GM19397 (cell line): ENCODE measurements around the gene SERTAD1.
"Not testable (repeated sequence)": the region's sequence is repeated elsewhere in the genome, so short reads cannot be mapped to it uniquely, and the experiment has no call there.

Source experiments
- ATAC-seq: cut with Tn5 transposase; IDR thresholded peaks from one replicate; pipeline ENCODE4 v1.9.1; 2021; ENCODE audit warnings: mild to moderate bottlenecking, moderate library complexity; ENCODE audit not compliant: unreplicated experiment

Gene SERTAD1

DNA sequence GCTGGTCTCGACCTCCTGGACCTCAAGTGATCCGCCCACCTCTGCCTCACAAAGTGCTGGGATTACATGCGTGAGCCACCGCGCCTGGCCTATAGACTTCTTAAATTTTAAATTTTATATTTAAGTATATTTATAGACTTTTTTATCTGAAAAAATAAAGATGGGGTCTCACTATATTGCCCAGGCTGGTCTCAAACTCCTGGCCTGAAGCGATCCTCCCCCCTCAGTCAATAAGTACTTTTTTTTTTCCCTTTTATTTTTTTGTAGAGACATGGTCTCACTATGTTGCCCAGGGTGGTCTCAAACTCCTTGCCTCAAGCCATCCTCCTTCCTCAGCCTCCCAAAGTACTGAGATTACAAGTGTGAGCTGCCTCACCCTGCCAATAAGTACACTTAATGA, 1.9 kb downstream of the SERTAD1 start:
- ATAC-seq = no peak

DNA sequence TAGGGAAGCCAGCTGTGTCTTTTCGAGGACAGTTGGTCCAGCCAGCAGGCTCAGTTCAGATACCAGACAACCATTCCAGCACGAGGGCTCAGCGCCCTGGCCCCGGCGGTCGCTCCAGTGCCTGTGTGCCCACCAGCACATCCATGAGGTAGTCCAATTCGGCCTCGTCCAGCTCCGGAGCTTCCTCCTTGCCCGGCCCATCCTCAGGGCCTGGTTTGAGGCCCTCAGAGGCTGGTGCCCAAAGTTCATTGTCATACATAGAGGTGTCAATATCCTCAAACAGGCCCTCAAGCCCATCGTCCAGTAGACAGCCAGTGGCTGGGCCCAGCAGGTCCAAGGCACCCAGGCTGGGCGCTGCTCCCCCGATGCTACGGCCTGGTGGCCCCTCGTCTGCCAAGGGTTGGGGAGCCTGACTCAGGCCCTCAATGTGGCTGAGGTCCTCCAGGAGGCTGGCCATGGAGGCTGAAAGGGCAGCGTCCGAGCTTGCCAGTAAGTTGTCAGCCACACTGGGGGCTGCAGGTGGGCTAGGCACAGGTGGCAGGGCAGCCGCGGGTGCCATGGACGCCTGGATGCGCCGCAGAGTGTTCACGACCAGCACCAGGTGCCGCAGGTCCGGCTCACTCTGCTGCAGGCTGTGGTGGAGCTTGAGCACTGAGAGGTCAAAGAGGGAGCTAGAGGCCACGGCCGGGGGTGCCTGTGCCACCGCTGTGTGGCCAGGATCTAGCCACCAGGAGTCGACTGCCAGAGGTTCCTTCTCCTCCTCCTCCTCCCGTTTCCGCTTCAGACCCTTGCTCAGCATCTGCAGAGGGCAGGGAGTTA, 2.8 kb downstream of the SERTAD1 start:
- ATAC-seq = no peak

DNA sequence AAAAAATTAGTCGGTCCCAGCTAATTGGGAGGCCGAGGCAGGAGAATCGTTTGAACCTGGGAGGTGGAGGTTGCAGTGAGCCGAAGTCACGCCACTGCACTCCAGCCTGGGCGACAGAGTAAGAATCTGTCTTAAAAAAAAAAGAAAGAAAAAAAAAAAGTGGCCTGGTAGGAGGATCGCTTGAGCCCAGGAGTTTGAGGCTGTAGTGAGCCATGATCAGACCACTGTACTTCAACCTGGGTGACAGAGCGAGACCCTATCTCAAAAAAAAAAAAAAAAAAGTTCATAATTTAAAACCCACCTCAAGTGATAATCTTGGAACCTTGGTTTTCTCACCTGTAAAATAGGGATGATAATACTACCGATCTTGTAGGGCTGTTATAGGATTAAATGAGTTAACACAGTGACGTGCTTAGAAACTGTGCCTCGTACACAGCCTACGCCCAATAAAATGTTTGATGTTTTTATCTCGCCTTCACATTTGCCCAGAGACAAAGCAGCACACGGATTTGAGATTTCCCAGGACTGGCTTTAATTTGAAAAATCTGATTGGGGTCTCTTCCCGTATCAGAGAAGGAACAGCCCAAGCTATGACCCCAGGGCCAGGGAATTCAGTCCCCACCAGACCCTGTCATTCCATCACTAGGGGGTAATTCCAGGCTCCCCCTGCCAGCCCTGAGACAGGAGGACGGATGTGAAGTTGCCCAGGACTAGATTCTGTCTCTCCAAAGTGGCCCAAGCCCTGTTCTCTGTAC, 3.6 kb downstream of the SERTAD1 start:
- no peak for ATAC-seq

DNA sequence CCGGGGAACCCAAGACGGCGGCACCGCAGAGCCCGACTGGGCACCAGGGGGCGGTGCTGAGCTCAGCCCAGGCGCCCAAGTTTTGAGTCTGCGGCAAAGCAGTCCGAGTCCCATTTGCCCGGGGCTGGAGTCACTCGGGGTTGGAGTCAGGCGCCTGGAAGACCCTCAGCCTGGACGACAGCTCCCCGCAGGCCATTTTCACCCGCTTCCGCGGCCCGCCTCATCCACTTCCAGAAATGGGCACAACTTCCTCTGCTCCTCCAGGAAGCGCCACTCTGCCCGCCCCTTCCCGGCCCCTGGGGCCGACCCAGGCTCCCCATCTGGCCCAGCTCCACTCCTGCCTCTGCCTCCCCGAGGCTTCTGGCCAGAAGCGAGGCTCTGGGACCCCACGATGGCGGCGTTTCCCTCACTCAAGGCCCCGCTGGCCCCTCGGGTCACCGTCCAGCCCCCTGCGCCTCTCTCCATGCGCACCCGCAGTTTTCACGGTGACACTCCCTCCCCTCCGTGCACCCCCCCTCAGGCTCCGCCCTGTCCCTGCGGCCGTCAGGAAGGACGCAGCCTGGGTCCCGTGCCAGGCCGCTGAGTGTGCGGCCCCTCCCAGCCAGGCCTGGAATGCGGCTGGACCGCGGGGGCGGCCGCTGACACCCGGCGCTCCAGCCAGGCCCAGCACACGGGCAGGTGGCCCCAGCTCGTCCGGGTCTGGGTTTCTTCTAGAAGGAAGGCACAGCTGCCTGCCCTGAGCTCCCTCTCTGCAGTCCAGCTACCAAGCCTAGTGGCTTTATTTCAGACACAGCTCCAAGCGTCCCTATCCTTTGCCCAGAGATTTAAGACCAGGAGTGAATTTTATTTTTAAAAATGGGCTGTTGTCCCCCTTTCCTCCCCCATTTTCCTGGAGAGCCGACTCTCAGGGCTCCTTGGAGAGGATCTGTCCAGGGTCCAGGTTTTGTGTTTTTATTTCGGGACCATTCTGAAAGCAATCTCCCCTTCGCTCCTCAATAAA, 4.7 kb downstream of the SERTAD1 start:
- peak; percentile 41 for ATAC-seq

DNA sequence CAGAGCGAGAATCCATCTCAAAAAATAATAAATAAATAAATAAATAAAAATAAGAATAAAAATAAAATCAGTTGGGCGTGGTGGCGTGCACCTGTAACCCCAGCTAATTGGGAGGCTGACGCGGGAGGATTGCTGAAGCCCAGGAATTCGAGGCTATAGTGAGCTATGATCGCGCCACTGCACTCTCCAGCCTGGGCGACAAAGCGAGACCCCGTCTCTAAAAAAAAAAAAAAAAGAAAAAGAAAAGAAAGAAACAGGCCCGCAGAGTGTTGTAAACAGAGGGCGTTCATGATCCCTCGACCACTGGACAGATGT, 5.4 kb downstream of the SERTAD1 start:
- no peak for ATAC-seq

DNA sequence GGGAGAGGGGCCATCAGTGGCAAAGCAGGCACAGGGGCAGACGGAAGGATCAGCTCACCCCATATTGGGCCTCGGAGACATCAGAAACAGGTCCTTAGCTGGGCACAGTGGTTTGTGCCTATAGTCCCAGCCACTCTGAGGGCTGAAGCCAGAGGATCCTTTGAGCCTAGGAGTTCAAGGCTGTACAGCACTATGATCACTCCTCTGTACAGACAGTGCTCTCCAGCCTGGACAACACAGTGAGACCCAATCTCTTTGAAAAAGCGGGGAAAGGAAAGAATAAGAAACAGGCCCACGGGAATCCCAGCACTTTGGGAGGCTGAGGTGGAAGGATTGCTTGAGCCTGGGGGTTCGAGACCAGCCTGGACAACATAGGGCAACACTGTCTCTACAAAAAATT, 6.0 kb downstream of the SERTAD1 start:
- ATAC-seq = no peak

DNA sequence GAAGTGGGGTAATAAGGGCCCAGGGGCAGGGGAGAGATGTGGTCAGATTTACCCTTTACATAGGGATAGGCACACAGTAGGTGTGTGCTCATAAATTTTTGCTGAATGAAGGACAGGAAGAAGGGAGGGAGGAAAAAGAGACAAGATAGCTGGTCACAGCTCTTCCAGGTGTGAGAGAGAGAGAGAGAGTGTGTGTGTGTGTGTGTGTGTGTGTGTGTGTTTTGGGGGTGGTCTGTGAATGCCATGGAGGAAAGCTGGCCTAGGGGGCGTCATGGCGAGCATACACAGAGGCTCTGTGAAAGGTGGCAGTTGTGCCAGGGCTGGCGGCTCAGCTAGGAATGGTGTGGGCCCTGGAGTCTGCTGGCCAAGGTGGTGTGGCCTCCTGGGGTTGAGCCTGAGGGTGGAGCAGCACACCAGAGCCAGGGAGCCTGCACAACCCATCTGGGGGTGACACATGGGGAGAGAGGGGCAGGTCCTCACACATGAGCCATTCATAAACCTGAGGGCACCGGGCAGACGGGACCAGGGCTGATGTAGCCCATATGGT, 6.7 kb downstream of the SERTAD1 start:
- ATAC-seq = no peak

DNA sequence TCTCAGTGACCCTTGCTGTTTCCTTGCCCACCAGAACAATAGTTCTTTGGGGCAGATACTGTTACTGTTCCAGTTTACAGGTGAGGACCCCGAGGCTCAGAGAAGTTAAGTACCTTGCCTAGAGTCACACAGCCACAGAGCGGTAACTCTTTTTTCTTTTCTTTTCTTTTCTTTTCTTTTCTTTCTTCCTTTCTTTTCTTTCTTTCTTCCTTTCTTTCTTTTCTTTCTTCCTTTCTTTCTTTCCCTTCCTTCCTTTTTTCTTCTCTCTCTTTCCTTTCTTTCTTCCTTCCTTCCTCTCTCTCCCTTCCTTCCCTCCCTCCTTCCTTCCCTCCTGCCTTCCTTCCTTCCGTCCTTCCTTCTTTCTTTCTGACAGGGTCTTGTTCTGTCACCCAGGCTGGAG, 7.8 kb downstream of the SERTAD1 start:
- ATAC-seq = no peak

DNA sequence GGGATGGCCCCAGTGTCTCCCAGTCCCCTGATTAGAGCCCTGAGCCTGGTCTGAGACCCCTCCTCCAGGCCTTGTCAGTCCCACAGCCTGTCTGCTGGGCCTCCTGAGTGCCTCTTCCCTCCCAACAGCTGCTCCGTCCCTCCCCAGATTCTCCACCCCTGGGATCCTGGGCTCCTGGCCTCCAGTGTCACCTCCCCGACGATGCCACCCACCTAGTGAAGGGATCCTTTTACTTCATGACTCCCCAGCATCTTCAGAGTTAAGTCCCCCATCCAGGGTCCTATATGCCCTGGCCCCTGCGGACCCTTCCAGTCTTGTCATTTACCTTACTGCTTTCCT, 8.2 kb downstream of the SERTAD1 start:
- no peak for ATAC-seq

DNA sequence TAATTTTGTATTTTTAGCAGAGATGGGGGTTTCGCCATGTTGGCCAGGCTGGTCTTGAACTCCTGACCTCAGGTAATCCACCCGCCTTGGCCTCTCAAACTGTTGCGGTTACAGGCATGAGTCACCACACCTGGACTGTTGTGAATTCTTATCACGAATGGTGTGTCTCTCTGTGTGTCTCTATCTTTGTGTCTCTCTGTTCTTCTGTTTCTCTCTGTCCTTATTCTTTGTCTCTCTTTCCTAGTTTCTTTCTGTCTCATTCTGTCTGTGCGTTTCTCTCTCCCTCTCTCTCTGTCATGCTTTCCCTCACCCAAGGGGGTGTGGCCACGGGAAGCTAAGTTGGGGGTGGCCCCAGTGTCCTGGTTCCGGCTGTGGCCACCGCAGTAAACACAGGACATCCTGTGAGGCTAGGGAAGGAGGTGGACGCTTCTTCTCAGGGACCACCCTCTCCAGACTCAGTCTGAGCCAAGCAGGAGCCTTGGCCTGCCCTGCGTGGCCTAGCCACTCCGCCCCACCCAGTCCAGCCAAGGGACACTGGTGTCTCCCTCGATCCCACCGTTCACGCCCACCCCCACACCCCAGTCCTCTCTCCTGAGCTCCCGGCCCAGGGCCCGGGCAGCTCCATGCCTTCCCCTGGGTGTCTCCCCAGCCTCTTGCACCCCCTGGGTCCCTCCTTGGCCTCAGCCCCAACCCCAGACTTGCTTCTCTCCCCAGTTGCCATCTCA, 8.7 kb downstream of the SERTAD1 start:
- ATAC-seq = no peak

DNA sequence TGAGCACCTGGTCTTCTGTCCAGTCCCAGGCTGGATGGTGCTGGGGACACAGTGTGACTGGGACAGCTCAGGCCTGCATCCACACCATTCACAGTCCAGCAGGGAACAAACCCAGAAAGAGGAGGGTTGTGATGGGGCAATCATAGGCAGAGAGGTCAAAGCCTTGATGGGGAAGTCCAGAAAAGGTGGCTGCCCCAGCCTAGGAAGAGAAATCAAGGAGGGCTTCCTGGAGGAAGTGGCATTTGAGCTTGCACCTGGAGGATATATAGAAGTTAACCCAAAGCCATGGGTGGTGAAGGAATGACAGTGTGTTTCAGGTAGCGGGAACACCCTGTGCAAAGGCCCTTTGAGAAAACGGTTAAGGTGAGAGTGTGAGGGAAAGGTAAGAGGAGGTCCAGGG, 10.0 kb downstream of the SERTAD1 start:
- ATAC-seq = no peak

DNA sequence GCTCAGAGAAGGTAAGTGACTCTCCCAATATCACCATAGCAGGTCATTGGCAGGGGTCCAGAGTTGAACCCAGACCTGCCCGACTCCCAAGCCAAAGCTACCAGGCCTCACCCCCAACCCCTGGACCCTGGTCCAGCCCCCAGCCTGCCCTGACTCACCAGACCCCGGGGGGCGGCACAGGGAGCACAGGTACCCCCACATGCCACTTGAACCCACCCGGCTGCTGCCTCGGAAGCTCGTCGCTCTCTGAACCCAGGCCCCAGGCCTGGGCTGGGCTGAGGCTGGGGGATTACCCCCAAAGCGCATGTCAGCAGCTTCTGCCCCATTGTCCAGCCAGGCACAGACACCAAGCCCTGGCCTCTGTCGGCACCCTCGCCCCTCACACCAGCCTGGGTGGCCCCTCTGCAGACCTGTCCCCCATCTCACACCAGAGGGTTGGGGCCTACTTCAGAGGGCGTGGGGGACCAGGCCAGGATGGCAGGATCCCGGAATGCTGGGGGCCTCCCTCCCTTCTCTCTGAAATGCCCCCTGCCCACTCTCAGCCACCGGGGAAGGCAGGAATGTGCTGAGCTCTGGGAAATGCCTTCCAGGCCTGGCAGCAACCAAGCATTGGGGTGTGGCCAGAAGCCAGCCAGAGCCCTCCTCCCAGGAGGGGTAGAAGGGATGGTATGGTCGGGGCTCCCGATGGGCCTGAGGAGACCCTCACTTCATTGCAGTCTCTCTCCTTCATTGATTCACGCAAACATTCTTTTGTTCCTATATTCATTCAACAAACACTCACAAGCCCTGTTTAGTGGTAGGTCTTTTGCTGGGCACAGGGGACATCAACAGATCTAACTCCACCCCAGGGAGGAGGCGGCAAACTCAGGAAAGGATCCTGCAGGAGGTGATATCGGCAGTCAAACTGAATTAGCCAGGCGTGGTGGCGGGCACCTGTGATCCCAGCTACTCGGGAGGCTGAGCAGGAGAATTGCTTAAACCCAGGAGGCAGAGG, 11.0 kb downstream of the SERTAD1 start:
- no peak for ATAC-seq

DNA sequence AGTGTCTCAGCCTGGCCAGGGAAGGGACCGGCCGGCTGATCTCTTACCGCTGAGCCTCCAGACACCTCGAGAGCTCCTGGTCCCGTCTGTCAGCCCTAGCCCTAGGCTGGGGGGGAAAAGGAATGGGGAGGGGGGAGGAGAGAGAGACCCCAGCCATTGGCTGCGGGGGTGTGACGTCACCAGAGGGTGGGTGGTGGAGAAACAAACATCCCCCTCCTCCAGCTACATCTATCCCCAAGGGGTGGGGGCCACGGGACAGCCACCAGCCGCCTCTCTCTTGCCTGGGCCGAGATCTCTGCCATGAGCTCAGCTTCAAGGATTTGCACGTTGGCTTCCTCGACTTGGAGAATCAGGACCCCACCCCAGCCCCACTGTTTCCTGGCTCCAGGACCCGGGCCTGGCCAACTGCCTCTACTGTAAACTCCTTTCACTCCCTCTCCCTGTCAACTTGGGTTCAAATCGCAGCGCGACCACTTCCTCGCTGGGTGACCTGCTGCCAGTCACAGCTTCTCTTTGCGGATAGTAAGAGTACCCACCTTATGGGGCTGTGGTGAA, 12.4 kb downstream of the SERTAD1 start, which contains the start of gene PRX:
Gene PRX, minus strand, starts transcription at position 88 of the 555 bp plus-strand sequence. CDS start 5,446 bp downstream, outside the sequence.
- ATAC-seq = no peak

DNA sequence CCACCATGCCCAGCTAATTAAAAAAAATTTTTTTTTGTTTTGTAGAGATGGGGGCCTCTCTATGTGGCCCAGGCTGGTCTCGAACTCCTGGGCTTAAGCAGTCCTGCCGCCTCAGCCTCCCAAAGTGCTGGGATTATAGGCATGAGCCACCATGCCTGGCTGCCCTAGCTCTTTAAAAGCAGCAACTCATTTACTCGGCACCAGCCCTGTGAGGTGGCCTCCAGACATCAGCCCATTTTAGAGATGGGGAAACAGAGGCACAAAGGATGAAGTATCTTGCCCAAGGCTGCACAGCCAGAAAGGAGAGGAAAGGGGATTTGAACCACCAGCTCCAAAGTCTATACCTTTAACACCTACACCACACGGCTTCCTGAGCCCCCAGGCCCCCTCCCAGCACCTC, 12.9 kb downstream of the SERTAD1 start:
- no peak for ATAC-seq

DNA sequence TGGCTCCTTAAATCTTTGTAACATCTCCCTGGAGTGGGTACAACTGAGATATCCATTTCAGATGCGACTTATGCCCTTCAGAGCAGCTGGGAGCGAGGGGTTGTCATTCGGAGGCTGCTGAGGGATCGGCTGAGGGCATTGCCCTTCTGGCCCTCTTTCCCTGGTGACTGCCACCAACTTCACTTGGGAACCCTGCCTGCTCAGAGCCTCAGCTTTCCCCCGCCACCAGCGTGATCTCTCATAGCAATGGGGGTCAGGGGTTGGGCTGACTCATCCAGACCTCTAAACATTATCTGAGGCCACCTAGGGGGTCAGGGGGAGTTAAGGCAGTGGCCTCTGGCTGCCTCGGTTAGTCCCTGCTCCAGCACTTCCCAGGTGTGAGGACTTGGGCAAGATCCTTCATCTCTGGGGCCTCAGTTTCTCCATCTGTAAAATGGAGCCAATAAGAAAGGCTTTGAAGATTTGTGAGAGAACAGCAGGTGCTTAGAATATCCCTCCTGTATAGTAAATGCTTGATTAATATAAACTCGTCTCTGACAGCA, 13.8 kb downstream of the SERTAD1 start:
- no peak for ATAC-seq

DNA sequence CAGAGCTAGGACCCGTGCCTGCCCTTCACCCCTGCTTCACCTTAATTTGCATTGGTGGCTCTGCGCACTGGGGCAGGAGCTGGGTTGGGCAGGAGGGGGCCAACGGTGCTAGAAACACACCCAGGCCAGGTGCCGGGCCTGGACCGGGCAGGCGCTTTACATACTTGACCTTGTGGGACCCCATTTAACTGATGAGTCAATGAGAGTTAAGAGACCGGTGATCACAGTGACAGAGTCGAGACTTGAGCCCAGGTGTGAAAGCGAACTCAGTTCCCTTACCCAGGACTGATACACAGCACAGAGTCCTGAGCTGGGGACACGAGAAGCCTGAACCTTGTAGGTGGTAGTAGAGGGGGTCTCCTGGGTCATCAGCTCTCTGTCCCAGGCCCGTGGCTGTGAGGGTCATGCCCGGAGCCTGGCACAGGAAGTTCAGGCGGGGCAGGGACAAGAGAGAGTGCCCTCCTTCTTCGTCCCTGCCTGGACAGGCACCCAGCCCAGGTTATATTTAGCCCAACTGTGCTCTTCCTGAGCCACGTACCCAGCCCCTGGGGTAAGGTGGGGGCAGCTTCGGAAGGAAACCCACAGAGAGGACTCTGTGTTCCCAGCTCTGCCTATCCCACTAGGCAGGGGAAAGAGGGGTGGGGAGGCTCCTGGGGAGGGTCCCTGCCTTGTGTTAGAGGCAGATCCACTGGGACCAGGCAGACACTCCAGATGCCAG, 14.5 kb downstream of the SERTAD1 start:
- no peak for ATAC-seq

DNA sequence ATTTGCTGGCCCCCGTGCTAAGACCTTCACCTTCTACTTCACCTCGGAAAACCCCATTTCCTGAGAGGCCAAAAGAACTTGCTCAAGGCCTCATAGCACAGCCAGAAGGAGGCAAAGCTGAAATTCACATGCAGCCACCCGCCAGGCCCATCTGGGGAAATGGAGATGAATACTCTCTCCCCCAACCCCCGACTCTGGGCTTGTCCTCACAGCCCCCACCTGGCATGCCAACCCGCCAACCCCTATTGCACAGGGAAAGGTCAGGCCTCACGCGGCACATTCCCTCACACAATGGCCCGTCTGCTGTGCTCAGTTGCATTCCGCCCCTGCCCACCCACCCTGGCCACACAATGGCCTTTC, 15.8 kb downstream of the SERTAD1 start:
- no peak for ATAC-seq

DNA sequence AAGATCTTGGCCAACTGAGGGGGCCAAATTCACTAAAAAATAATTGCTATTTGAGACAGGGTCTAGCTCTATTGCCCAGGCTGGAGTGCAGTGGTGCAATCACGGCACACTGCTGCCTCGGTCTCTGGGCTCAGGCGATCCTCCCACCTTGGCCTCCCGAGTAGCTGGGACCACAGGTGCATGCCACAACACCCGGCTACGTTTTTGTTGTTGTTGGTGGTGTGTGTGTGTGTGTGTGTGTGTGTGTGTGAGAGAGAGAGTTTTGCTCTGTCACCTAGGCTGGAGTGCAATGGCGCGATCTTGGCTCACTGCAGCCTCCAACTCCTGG, 17.2 kb downstream of the SERTAD1 start:
- not testable (repeated sequence) for ATAC-seq
